Uterus (tissue), 2 donors: ENCODE measurements around the gene SPDEF.

Experiments used
- POLR2A ChIP-seq, 2 donors: fragments of 450-650 bp; IDR thresholded peaks; one replicate each; pipeline ENCODE4 v1.6.1; 2016; ENCODE audit warnings: antibody characterized with exemption in 2 of 2, mild to moderate bottlenecking in 1 of 2, moderate library complexity in 1 of 2
- TF ChIP-seq, protein P1 (sequence below), 4 experiments: fragments of 200-600 bp in 2 of 4; fragments of 450-650 bp in 2 of 4; sonication (generic) in 2 of 4; IDR thresholded peaks; one replicate each; pipeline ENCODE4 v1.5.1; 2016 to 2019; ENCODE audit warnings: antibody characterized with exemption in 4 of 4, mild to moderate bottlenecking in 2 of 4, moderate library complexity in 1 of 4

DNA sequence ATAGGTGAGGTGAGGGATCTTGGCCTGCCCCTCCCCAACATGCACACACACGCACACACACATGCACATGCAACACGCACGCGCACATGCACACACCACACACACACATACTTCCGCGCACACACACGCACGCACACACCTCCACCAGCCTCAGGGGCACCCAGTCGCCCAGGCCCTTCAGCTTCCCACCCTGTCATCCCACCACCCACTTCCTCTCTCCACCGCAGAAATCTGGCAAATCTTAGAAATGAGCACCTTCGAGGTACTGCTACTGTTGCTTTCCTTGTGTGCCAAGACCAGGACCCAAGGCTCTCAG lies 1.2 kb downstream of the SPDEF start:
- TF ChIP-seq, protein P1, sequence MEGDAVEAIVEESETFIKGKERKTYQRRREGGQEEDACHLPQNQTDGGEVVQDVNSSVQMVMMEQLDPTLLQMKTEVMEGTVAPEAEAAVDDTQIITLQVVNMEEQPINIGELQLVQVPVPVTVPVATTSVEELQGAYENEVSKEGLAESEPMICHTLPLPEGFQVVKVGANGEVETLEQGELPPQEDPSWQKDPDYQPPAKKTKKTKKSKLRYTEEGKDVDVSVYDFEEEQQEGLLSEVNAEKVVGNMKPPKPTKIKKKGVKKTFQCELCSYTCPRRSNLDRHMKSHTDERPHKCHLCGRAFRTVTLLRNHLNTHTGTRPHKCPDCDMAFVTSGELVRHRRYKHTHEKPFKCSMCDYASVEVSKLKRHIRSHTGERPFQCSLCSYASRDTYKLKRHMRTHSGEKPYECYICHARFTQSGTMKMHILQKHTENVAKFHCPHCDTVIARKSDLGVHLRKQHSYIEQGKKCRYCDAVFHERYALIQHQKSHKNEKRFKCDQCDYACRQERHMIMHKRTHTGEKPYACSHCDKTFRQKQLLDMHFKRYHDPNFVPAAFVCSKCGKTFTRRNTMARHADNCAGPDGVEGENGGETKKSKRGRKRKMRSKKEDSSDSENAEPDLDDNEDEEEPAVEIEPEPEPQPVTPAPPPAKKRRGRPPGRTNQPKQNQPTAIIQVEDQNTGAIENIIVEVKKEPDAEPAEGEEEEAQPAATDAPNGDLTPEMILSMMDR (IDR thresholded peaks at IDR 0.05) = no peak
- no peak for TF ChIP-seq POLR2A (IDR thresholded peaks at IDR 0.05)
